HCT116 (cell line): ENCODE data around the gene MUC6. TPM values are rescaled to one million over a fixed set of nuclear protein-coding genes. Genes with fewer than 3 reads are reported as not detected.

Experiments
- ATAC-seq: fragments of 200-7000 bp; cut with Tn5 transposase; 2 replicates; pipeline ENCODE4 v1.9.1; 2020; ENCODE audit warnings: mild to moderate bottlenecking, moderate library complexity
- BruUV-seq: library from RNA; stranded (reverse); fragments of 400-500 nt; replicated peaks from 2 replicates; lab custom pipeline; 2021; lab: Mats Ljungman, UMichigan
- CTCF ChIA-PET: fragments of 300-600 bp; sonication (Branson Sonifier 250); formaldehyde crosslinking; loops from one replicate; lab custom pipeline; 2021; ENCODE audit warnings: antibody characterized with exemption; lab: Charles Lee
- POLR2A ChIA-PET: fragments of 300-600, 350-600 bp; sonication (Branson Sonifier 250); formaldehyde crosslinking; loops from one replicate; lab custom pipeline; 2021; ENCODE audit warnings: antibody characterized with exemption; lab: Charles Lee
- RAD21 ChIA-PET, 2 experiments: fragments of 300-600 bp; sonication (Branson Sonifier 250); formaldehyde crosslinking; loops; one replicate each; lab custom pipeline; 2023; ENCODE audit warnings: low total read pairs in 2 of 2; ENCODE audit not compliant: uncharacterized antibody in 2 of 2, unreplicated experiment in 2 of 2, low non-redundant PET in 1 of 2; lab: Charles Lee
- DNase-seq: peaks from one replicate; pipeline ENCODE4 v3.0.0-alpha.2; 2010; ENCODE audit warnings: low read depth, low spot score
- H2AFZ ChIP-seq: fragments of 200-600 bp; shearing (Covaris generic), sonication (generic); 2 replicates; pipeline ENCODE4 v1.6.1; 2017; ENCODE audit warnings: low read depth, mixed run types, mixed read lengths, antibody characterized with exemption, low read length; ENCODE audit not compliant: poor library complexity, severe bottlenecking
- H3K27ac ChIP-seq: 2 replicates; pipeline ENCODE4 v1.5.1; 2012; ENCODE audit warnings: low read depth, low read length
- H3K27me3 ChIP-seq: fragments of 200-600 bp; sonication (generic); 2 replicates; pipeline ENCODE4 v1.6.1; 2016; ENCODE audit warnings: mixed run types, low read length, mixed read lengths; ENCODE audit not compliant: insufficient read depth
- H3K36me3 ChIP-seq, 2 experiments: fragments of 200-500 bp in 1 of 2; fragments of 200-600 bp in 1 of 2; sonication (Bioruptor generic) in 1 of 2; sonication (generic) in 1 of 2; 2 replicates each; pipeline versions ENCODE4 v1.5.1 to v1.6.1; 2014 to 2016; ENCODE audit warnings: low read length in 2 of 2, inconsistent platforms in 1 of 2, mixed read lengths in 1 of 2, mixed run types in 1 of 2; ENCODE audit not compliant: insufficient read depth in 2 of 2, control insufficient read depth in 1 of 2
- H3K4me1 ChIP-seq, 2 experiments: fragments of 200-600 bp in 1 of 2; sonication (generic) in 1 of 2; 2 replicates each; pipeline versions ENCODE4 v1.5.1 to v1.6.1; 2012 to 2017; ENCODE audit warnings: low read length in 2 of 2, inconsistent platforms in 1 of 2, mild to moderate bottlenecking in 1 of 2, mixed read lengths in 1 of 2, mixed run types in 1 of 2, moderate library complexity in 1 of 2; ENCODE audit not compliant: insufficient read depth in 2 of 2, control insufficient read depth in 1 of 2
- H3K4me2 ChIP-seq: fragments of 200-600 bp; sonication (generic); 2 replicates; pipeline ENCODE4 v1.6.1; 2017; ENCODE audit warnings: mixed run types, low read length, mixed read lengths
- H3K4me3 ChIP-seq, 2 experiments: fragments of 200-600 bp in 1 of 2; sonication (generic) in 1 of 2; replicated peaks in 1 of 2; 2 replicates each; pipeline ENCODE4 v1.5.1; 2011 to 2016; ENCODE audit warnings: low read length in 2 of 2, control low read depth in 1 of 2, low read depth in 1 of 2, mild to moderate bottlenecking in 1 of 2, mixed read lengths in 1 of 2, mixed run types in 1 of 2
- H3K79me2 ChIP-seq: fragments of 200-600 bp; sonication (generic); 2 replicates; pipeline ENCODE4 v1.6.1; 2017; ENCODE audit warnings: mild to moderate bottlenecking, mixed run types, low read length, moderate library complexity, mixed read lengths; ENCODE audit not compliant: insufficient read depth
- H3K9ac ChIP-seq: fragments of 200-600 bp; sonication (generic); 2 replicates; pipeline ENCODE4 v1.6.1; 2016; ENCODE audit warnings: low read length, mixed read lengths
- H3K9me2 ChIP-seq: fragments of 200-600 bp; sonication (generic), shearing (Covaris generic); 2 replicates; pipeline ENCODE4 v1.6.1; 2017; ENCODE audit warnings: mixed run types, mild to moderate bottlenecking, moderate library complexity; ENCODE audit not compliant: insufficient read depth
- H3K9me3 ChIP-seq, 2 experiments: fragments of 200-500 bp in 1 of 2; fragments of 200-600 bp in 1 of 2; sonication (Bioruptor generic) in 1 of 2; sonication (generic) in 1 of 2; 2 replicates each; pipeline ENCODE4 v1.6.1; 2014 to 2017; ENCODE audit warnings: low read length in 2 of 2, mixed read lengths in 2 of 2, inconsistent platforms in 1 of 2, low read depth in 1 of 2, mild to moderate bottlenecking in 1 of 2, mixed run types in 1 of 2, moderate library complexity in 1 of 2; ENCODE audit not compliant: control insufficient read depth in 1 of 2, insufficient read depth in 1 of 2
- H4K20me1 ChIP-seq: fragments of 200-600 bp; sonication (generic), shearing (Covaris generic); 2 replicates; pipeline ENCODE4 v1.6.1; 2017; ENCODE audit warnings: mixed run types, mild to moderate bottlenecking, moderate library complexity; ENCODE audit not compliant: insufficient read depth
- CBX3 ChIP-seq: IDR thresholded peaks from 2 replicates; pipeline ENCODE4 v1.6.1; 2012; ENCODE audit warnings: low read depth
- CEBPB ChIP-seq: IDR thresholded peaks from 2 replicates; pipeline ENCODE4 v1.6.1; 2012; ENCODE audit warnings: low read depth
- EGR1 ChIP-seq: IDR thresholded peaks from 2 replicates; pipeline ENCODE4 v1.6.1; 2012; ENCODE audit warnings: low read depth
- EZH2phosphoT487 ChIP-seq: fragments of 200-600 bp; IDR thresholded peaks from 2 replicates; pipeline ENCODE4 v1.6.1; 2018; ENCODE audit warnings: antibody characterized with exemption, borderline replicate concordance
- JUND ChIP-seq: IDR thresholded peaks from 2 replicates; pipeline ENCODE4 v1.6.1; 2012
- POLR2AphosphoS5 ChIP-seq: IDR thresholded peaks from 2 replicates; pipeline ENCODE4 v1.6.1; 2011; ENCODE audit warnings: mild to moderate bottlenecking, low read depth, low read length, moderate library complexity
- RAD21 ChIP-seq: IDR thresholded peaks from 2 replicates; pipeline ENCODE4 v1.6.1; 2012; ENCODE audit warnings: low read depth, mild to moderate bottlenecking
- SIN3A ChIP-seq: IDR thresholded peaks from 2 replicates; pipeline ENCODE4 v1.6.1; 2012; ENCODE audit warnings: low read depth
- SRF ChIP-seq: IDR thresholded peaks from 2 replicates; pipeline ENCODE4 v1.6.1; 2012; ENCODE audit warnings: low read depth
- TCF7L2 ChIP-seq: IDR thresholded peaks from 2 replicates; pipeline ENCODE4 v1.7.0; 2011; ENCODE audit warnings: borderline replicate concordance, inconsistent platforms; ENCODE audit not compliant: insufficient read depth, insufficient read length; ENCODE audit errors: extremely low read depth
- YY1 ChIP-seq: IDR thresholded peaks from 2 replicates; pipeline ENCODE4 v1.6.1; 2011; ENCODE audit warnings: low read length, low read depth, moderate library complexity, mild to moderate bottlenecking; ENCODE audit not compliant: insufficient replicate concordance; ENCODE audit errors: extremely low read depth
- ZFX ChIP-seq: fragments of 450-650 bp; IDR thresholded peaks from 2 replicates; pipeline ENCODE4 v1.6.1; 2017
- ZNF274 ChIP-seq: fragments of 200-500 bp; sonication (Bioruptor generic); IDR thresholded peaks from 2 replicates; pipeline ENCODE4 v1.6.1; 2014; ENCODE audit warnings: mild to moderate bottlenecking, low read depth, low read length, inconsistent platforms
- intact Hi-C: fragments of 100-400 bp; cut with micrococcal nuclease; formaldehyde crosslinking; loops from 2 replicates; pipeline ENCODE4 v1.10.0; 2022
- total RNA-seq: library from RNA; stranded (reverse); gene quantifications from one replicate; pipeline ENCODE4 v1.2.1, GENCODE V29; 2021; ENCODE audit not compliant: unreplicated experiment
- TF ChIP-seq, protein P1 (sequence below), 3 experiments: fragments of 200-600 bp in 1 of 3; sonication (generic) in 1 of 3; IDR thresholded peaks in 2 of 3; conservative IDR thresholded peaks in 1 of 3; 2 replicates each; pipeline ENCODE4 v1.5.1; 2012 to 2017; ENCODE audit warnings: low read depth in 2 of 3, low read length in 2 of 3, antibody characterized with exemption in 1 of 3, borderline replicate concordance in 1 of 3, control low read depth in 1 of 3, mild to moderate bottlenecking in 1 of 3, mixed read lengths in 1 of 3, mixed run types in 1 of 3, moderate library complexity in 1 of 3; ENCODE audit not compliant: insufficient read depth in 1 of 3
- TF ChIP-seq, protein P2 (sequence below): IDR thresholded peaks from 2 replicates; pipeline ENCODE4 v1.6.1; 2012; ENCODE audit warnings: low read depth
- TF ChIP-seq, protein P3 (sequence below): IDR thresholded peaks from 2 replicates; pipeline ENCODE4 v1.6.1; 2012
- TF ChIP-seq, protein P4 (sequence below): IDR thresholded peaks from 2 replicates; pipeline ENCODE4 v1.6.1; 2011; ENCODE audit warnings: mild to moderate bottlenecking, low read length, moderate library complexity; ENCODE audit not compliant: insufficient replicate concordance; ENCODE audit errors: extremely low read depth

MUC6 gene
- total RNA-seq, 1 experiment from 2014 or later = 0.02 TPM

DNA sequence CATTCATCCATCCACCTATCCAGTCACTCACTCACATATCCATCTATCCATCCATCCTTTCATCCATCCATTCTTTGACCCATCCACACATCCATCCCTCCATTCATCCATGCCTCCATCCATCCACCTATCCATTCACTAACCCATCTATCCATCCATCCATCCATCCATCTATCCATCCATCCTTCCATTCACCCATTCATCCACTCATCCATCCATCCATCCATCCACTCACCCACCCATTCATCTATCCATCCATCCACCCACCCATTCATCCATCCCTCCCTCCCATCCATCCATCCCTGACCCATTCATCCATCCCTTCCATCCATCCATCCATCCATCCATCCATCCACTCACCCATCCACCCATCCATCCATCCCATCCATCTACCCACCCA lies 33.2 kb upstream of the MUC6 start (continued):
- TF ChIP-seq, protein P1, sequence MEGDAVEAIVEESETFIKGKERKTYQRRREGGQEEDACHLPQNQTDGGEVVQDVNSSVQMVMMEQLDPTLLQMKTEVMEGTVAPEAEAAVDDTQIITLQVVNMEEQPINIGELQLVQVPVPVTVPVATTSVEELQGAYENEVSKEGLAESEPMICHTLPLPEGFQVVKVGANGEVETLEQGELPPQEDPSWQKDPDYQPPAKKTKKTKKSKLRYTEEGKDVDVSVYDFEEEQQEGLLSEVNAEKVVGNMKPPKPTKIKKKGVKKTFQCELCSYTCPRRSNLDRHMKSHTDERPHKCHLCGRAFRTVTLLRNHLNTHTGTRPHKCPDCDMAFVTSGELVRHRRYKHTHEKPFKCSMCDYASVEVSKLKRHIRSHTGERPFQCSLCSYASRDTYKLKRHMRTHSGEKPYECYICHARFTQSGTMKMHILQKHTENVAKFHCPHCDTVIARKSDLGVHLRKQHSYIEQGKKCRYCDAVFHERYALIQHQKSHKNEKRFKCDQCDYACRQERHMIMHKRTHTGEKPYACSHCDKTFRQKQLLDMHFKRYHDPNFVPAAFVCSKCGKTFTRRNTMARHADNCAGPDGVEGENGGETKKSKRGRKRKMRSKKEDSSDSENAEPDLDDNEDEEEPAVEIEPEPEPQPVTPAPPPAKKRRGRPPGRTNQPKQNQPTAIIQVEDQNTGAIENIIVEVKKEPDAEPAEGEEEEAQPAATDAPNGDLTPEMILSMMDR (IDR thresholded peaks at IDR 0.05 in 2 of 3, conservative IDR thresholded peaks at IDR 0.05 in 1 of 3; ENCODE audit: borderline replicate concordance in 1 of 3, insufficient read depth in 1 of 3, low read depth in 2 of 3, low read length in 2 of 3) = no peak
- TF ChIP-seq, protein P2, sequence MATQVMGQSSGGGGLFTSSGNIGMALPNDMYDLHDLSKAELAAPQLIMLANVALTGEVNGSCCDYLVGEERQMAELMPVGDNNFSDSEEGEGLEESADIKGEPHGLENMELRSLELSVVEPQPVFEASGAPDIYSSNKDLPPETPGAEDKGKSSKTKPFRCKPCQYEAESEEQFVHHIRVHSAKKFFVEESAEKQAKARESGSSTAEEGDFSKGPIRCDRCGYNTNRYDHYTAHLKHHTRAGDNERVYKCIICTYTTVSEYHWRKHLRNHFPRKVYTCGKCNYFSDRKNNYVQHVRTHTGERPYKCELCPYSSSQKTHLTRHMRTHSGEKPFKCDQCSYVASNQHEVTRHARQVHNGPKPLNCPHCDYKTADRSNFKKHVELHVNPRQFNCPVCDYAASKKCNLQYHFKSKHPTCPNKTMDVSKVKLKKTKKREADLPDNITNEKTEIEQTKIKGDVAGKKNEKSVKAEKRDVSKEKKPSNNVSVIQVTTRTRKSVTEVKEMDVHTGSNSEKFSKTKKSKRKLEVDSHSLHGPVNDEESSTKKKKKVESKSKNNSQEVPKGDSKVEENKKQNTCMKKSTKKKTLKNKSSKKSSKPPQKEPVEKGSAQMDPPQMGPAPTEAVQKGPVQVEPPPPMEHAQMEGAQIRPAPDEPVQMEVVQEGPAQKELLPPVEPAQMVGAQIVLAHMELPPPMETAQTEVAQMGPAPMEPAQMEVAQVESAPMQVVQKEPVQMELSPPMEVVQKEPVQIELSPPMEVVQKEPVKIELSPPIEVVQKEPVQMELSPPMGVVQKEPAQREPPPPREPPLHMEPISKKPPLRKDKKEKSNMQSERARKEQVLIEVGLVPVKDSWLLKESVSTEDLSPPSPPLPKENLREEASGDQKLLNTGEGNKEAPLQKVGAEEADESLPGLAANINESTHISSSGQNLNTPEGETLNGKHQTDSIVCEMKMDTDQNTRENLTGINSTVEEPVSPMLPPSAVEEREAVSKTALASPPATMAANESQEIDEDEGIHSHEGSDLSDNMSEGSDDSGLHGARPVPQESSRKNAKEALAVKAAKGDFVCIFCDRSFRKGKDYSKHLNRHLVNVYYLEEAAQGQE = no peak
- TF ChIP-seq ZFX (no peak), POLR2AphosphoS5 (no peak), JUND (no peak), TCF7L2 (no peak)
- TF ChIP-seq, all 23 proteins: peak for 0

DNA sequence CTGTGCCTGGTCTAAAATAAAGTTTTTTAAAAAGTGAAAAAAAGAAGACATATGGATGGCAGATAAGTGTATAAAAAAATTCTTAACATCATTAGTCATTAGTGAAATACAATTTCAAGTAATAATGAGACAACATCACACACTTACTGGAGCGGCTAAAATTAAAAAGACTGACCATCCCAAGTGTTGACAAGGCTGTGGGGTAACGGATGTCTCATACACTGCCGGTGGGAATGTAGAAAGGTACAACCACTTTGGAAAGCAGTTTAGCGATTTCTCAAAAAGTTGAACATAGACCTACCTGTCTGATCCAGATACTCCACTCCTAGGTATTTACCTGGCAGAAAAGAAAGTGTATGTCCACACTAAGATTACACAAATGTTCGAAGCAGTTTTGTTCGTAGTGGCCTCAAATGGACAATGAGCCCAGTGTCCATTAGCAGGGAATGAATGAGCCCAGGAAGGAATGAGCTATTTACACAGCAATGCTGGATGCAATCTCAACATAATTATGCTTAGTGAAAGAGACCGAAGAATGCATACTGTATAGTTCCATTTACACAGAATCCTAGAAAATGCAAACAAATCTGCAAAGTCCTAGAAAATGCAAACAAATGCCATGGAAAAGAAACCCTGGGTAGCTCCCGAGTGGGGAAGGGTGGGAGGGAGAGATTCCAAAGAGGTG lies 31.4 kb upstream of the MUC6 start:
- BruUV-seq = no TSS peak
- intact Hi-C loops = no loop called here
- TF ChIP-seq TCF7L2 = no peak
- no peak for TF ChIP-seq JUND
- TF ChIP-seq RAD21 = no peak
- no peak for TF ChIP-seq EZH2phosphoT487
- TF ChIP-seq, protein P3, sequence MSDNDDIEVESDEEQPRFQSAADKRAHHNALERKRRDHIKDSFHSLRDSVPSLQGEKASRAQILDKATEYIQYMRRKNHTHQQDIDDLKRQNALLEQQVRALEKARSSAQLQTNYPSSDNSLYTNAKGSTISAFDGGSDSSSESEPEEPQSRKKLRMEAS = no peak
- TF ChIP-seq CEBPB = no peak
- TF ChIP-seq POLR2AphosphoS5 = no peak
- TF ChIP-seq CBX3 = no peak
- no peak for TF ChIP-seq SRF
- no peak for TF ChIP-seq YY1
- no peak for TF ChIP-seq SIN3A
- TF ChIP-seq EGR1 = no peak
- TF ChIP-seq, protein P4, sequence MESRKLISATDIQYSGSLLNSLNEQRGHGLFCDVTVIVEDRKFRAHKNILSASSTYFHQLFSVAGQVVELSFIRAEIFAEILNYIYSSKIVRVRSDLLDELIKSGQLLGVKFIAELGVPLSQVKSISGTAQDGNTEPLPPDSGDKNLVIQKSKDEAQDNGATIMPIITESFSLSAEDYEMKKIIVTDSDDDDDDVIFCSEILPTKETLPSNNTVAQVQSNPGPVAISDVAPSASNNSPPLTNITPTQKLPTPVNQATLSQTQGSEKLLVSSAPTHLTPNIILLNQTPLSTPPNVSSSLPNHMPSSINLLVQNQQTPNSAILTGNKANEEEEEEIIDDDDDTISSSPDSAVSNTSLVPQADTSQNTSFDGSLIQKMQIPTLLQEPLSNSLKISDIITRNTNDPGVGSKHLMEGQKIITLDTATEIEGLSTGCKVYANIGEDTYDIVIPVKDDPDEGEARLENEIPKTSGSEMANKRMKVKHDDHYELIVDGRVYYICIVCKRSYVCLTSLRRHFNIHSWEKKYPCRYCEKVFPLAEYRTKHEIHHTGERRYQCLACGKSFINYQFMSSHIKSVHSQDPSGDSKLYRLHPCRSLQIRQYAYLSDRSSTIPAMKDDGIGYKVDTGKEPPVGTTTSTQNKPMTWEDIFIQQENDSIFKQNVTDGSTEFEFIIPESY = no peak
- no peak for TF ChIP-seq ZNF274

More for the DNA sequence above, 31.4 kb upstream of the MUC6 start:
- DNase-seq = no peak
- ChIA-PET RAD21 (no interaction called here), CTCF (no interaction called here), POLR2A (no interaction called here)
- no peaks in the 10 kb centered on the region for H3K9me3 ChIP-seq
- H3K9ac ChIP-seq = no peak overlapping the region
- H3K36me3 ChIP-seq = no peaks in the 10 kb centered on the region
- no peaks in the 10 kb centered on the region for H3K79me2 ChIP-seq
- no peaks in the 10 kb centered on the region for H4K20me1 ChIP-seq
- H3K27me3 ChIP-seq = no peaks in the 10 kb centered on the region
- H3K4me1 ChIP-seq = peaks cover 10 to 23% of the 10 kb centered on the region in 2 experiments
- no peak overlapping the region for H3K27ac ChIP-seq
- ATAC-seq = no peak
- H2AFZ ChIP-seq = no peak overlapping the region
- no peaks in the 10 kb centered on the region for H3K9me2 ChIP-seq
- H3K4me2 ChIP-seq = no peak overlapping the region
- H3K4me3 ChIP-seq = no peak overlapping the region
